ENCODE measurements around the gene TMEM150A. TPM values are rescaled to one million over a fixed set of nuclear protein-coding genes. Genes with fewer than 3 reads are reported as not detected.
"Not testable (repeated sequence)": the region's sequence is repeated elsewhere in the genome, so short reads cannot be mapped to it uniquely, and the experiment has no call there.

TMEM150A gene
- total RNA-seq, 8 experiments from 2014 or later: 3.6 to 19.8 (median 8.3) TPM

- WGBS, 10 experiments: 83 to 100% (median 100%) methylated on average over 1 to 8 of the region's 8 CpGs; no CpG with 5 or more reads in 1 of the 10 experiments
- Histone ChIP-seq H3K4me3 (no peak overlapping the region), H3K27ac (no peak overlapping the region), H3K4me1 (replicated peaks in 1 of 2) (no peaks in the 10 kb centered on the region)
- no peak for ATAC-seq (replicated peaks in 6 of 8)
- in situ Hi-C loops (cut with MboI; ENCODE audit: low pct_unique_long_range_greater_than_20kb in 2 of 9, low sequenced_read_pairs in 9 of 9, unreplicated experiment in 9 of 9): loop anchor here in 1 of 9 experiments (25.0 kb wide), 1 partner anchor 177 kb away; no protein-coding TSS in a partner anchor
These were observed 32.5 kb upstream of the TMEM150A start for GRCh38 chr2:85635011-85635410.

- Histone ChIP-seq H3K4me3 (no peak overlapping the region), H3K4me1 (replicated peaks in 1 of 2) (no peaks in the 10 kb centered on the region), H3K27ac (no peak overlapping the region)
- WGBS, 10 experiments: 66 to 100% (median 100%) methylated on average over 1 to 2 of the region's 3 CpGs; no CpG with 5 or more reads in 4 of the 10 experiments
- ATAC-seq (replicated peaks in 6 of 8): no peak
- in situ Hi-C loops (cut with MboI; ENCODE audit: low pct_unique_long_range_greater_than_20kb in 2 of 9, low sequenced_read_pairs in 9 of 9, unreplicated experiment in 9 of 9): loop anchor here in 1 of 9 experiments (25.0 kb wide), 1 partner anchor 181 kb away; no protein-coding TSS in a partner anchor
These were observed 28.8 kb upstream of the TMEM150A start for GRCh38 chr2:85631316-85631715.

DNA sequence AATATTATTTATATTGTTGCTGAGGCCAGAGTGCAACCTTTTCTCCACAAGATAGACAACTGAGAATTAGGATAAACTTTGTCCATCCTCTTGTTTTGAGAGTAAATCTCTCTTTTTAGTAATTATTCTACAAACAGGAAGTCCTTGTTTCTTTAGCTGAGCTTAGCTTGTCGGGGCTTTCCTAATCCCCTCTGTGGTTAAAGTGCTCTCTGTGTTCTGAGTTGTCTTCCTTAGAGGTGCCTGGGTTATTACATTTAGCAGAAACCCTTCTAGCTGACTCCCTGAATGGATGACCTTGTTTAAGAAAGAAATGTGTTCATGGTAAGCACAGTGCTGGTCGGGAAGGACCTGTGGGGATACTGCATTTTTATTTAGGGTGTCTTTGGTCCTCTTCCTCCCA is 26.2 kb upstream of the TMEM150A start:
- H3K4me3 ChIP-seq: no peak overlapping the region
- no peak for ATAC-seq (replicated peaks in 6 of 8)
- 83 to 100% (median 100%) methylated on average over 1 to 2 of the region's 2 CpGs; no CpG with 5 or more reads in 2 of the 10 experiments for WGBS, 10 experiments
- no peaks in the 10 kb centered on the region for H3K4me1 ChIP-seq (replicated peaks in 1 of 2)
- in situ Hi-C loops (cut with MboI; ENCODE audit: low pct_unique_long_range_greater_than_20kb in 2 of 9, low sequenced_read_pairs in 9 of 9, unreplicated experiment in 9 of 9): loop anchor here in 1 of 9 experiments (25.0 kb wide), 1 partner anchor 184 kb away; no protein-coding TSS in a partner anchor
- H3K27ac ChIP-seq: no peak overlapping the region

GRCh38 chr2:85623991-85624390 is 21.5 kb upstream of the TMEM150A start:
- Histone ChIP-seq H3K27ac (no peak overlapping the region), H3K4me1 (replicated peaks in 1 of 2) (no peaks in the 10 kb centered on the region), H3K4me3 (no peak overlapping the region)
- in situ Hi-C loops (cut with MboI; ENCODE audit: low pct_unique_long_range_greater_than_20kb in 2 of 9, low sequenced_read_pairs in 9 of 9, unreplicated experiment in 9 of 9): no loop called here
- 80 to 100% (median 100%) methylated on average over 1 to 3 of the region's 5 CpGs; no CpG with 5 or more reads in 2 of the 10 experiments for WGBS, 10 experiments
- ATAC-seq (replicated peaks in 6 of 8): no peak

GRCh38 chr2:85621338-85621737 is 18.8 kb upstream of the TMEM150A start:
- WGBS, 10 experiments: 83 to 100% (median 100%) methylated on average over 1 of the region's 1 CpG; no CpG with 5 or more reads in 4 of the 10 experiments
- ATAC-seq (replicated peaks in 6 of 8): no peak

GRCh38 chr2:85619617-85620016 is 17.1 kb upstream of the TMEM150A start:
- in situ Hi-C loops (cut with MboI; ENCODE audit: low pct_unique_long_range_greater_than_20kb in 2 of 9, low sequenced_read_pairs in 9 of 9, unreplicated experiment in 9 of 9): no loop called here
- WGBS, 10 experiments: 0 to 100% (median 98%) methylated on average over 1 to 5 of the region's 6 CpGs; no CpG with 5 or more reads in 2 of the 10 experiments
- no peak overlapping the region for H3K27ac ChIP-seq
- H3K4me1 ChIP-seq (replicated peaks in 1 of 2): peaks cover 9 to 13% of the 10 kb centered on the region in 2 donors
- H3K4me3 ChIP-seq: no peak overlapping the region
- peak in 2 of 8 experiments; percentile 3 to 7 for ATAC-seq (replicated peaks in 6 of 8)

More at GRCh38 chr2:85621338-85621737, 18.8 kb upstream of the TMEM150A start:
- Histone ChIP-seq H3K27ac (no peak overlapping the region), H3K4me3 (no peak overlapping the region), H3K4me1 (replicated peaks in 1 of 2) (peaks cover 8 to 9% of the 10 kb centered on the region in 2 donors)
- in situ Hi-C loops (cut with MboI; ENCODE audit: low pct_unique_long_range_greater_than_20kb in 2 of 9, low sequenced_read_pairs in 9 of 9, unreplicated experiment in 9 of 9): no loop called here

- 87 to 100% (median 98%) methylated on average over 1 to 4 of the region's 5 CpGs for WGBS, 10 experiments
- H3K4me1 ChIP-seq (replicated peaks in 1 of 2): peaks cover 9 to 14% of the 10 kb centered on the region in 2 donors
- H3K27ac ChIP-seq; H3K4me3 ChIP-seq; ATAC-seq (replicated peaks in 6 of 8); in situ Hi-C loops (cut with MboI; ENCODE audit: low pct_unique_long_range_greater_than_20kb in 2 of 9, low sequenced_read_pairs in 9 of 9, unreplicated experiment in 9 of 9): not testable (repeated sequence)
These were observed 15.2 kb upstream of the TMEM150A start for GRCh38 chr2:85617723-85618122.

DNA sequence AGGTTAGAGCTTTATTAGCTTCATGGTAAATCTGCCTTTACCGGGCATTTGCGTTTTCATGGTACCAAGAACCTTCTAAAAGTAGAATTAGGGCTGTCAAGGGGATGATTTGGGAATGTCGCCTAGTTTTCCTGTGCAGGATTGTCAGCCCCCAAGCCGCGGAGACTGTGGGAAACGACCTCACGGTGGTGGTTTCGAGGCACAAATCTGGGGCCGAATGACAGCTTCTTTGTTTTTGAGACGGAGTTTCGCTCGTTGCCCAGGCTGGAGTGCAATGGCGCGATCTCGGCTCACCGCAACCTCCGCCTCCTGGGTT is 12.9 kb upstream of the TMEM150A start:
- Histone ChIP-seq H3K4me1 (replicated peaks in 1 of 2) (peaks cover 15 to 23% of the 10 kb centered on the region in 2 donors), H3K27ac (peak overlapping the region in 1 of 2 donors; percentile 80), H3K4me3 (peak overlapping the region in 4 of 5 donors; percentile 75 to 100 (median 92))
- in situ Hi-C loops (cut with MboI; ENCODE audit: low pct_unique_long_range_greater_than_20kb in 2 of 9, low sequenced_read_pairs in 9 of 9, unreplicated experiment in 9 of 9): no loop called here
- no peak for ATAC-seq (replicated peaks in 6 of 8)
- 88 to 100% (median 100%) methylated on average over 1 to 5 of the region's 17 CpGs; no CpG with 5 or more reads in 5 of the 10 experiments for WGBS, 10 experiments

GRCh38 chr2:85614757-85615156 is 12.3 kb upstream of the TMEM150A start:
- WGBS, 10 experiments: 90 to 100% (median 97%) methylated on average over 2 to 5 of the region's 7 CpGs; no CpG with 5 or more reads in 6 of the 10 experiments
- H3K27ac ChIP-seq; in situ Hi-C loops (cut with MboI; ENCODE audit: low pct_unique_long_range_greater_than_20kb in 2 of 9, low sequenced_read_pairs in 9 of 9, unreplicated experiment in 9 of 9); H3K4me3 ChIP-seq; ATAC-seq (replicated peaks in 6 of 8): not testable (repeated sequence)
- H3K4me1 ChIP-seq (replicated peaks in 1 of 2): peaks cover 15 to 24% of the 10 kb centered on the region in 2 donors

DNA sequence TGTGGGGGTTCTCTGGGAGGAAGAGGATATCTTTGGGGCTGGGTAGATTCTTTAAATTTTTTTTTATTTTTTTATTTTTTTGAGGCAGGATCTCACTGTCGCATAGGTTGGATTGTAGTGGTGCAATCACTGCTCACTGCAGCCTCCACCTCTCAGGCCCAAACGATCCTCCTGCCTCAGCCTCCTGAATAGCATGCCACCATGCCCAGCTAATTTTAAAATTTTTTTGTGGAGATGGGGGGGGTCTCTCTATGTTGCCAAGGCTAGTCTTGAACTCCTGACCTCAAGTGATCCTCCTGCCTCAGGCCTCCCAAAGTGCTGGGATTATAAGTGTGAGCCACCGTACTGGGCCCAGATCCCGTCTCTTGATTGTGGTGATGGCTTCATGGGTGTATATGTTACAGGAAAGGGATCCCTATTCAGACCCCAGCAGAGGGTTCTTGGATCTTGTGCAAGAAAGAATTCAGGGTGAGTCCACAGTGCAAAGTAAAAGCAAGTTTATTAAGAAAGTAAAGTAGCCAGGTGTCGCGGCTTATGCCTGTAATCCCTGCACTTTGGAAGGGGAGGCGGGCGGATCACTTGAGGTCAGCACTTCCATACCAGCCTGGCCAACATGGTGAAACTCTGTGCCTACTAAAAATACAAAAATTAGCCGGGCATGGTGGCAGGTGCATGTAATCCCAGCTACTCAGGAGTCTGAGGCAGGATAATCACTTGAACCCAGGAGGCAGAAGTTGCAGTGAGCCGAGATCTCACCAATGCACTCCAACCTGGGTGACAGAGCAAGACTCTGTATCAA is 11.4 kb upstream of the TMEM150A start:
- Histone ChIP-seq H3K4me3 (no peak overlapping the region), H3K4me1 (replicated peaks in 1 of 2) (peaks cover 15 to 24% of the 10 kb centered on the region in 2 donors), H3K27ac (no peak overlapping the region)
- in situ Hi-C loops (cut with MboI; ENCODE audit: low pct_unique_long_range_greater_than_20kb in 2 of 9, low sequenced_read_pairs in 9 of 9, unreplicated experiment in 9 of 9): no loop called here
- 80 to 100% (median 98%) methylated on average over 1 to 9 of the region's 10 CpGs; no CpG with 5 or more reads in 2 of the 10 experiments for WGBS, 10 experiments
- ATAC-seq (replicated peaks in 6 of 8): no peak

GRCh38 chr2:85611705-85612587 is 9.4 kb upstream of the TMEM150A start, which contains the start of gene C2orf68:
TSS of gene C2orf68 (minus strand) at chr2:85612066. CDS start at chr2:85611984, 82 bp downstream.
- Histone ChIP-seq H3K4me3 (peak within 1 kb of the TSS; percentile 82 to 98 (median 84)), H3K27ac (peak within 1 kb of the TSS; percentile 67 to 87), H3K4me1 (replicated peaks in 1 of 2) (peaks cover 8 to 18% of the 10 kb centered on the region in 2 donors)
- in situ Hi-C loops (cut with MboI; ENCODE audit: low pct_unique_long_range_greater_than_20kb in 2 of 9, low sequenced_read_pairs in 9 of 9, unreplicated experiment in 9 of 9): no loop called here
- 0 to 52% (median 13%) methylated on average over 1 to 33 of the region's 73 CpGs for WGBS, 10 experiments
- ATAC-seq (replicated peaks in 6 of 8): peak; percentile 73 to 85 (median 82)

DNA sequence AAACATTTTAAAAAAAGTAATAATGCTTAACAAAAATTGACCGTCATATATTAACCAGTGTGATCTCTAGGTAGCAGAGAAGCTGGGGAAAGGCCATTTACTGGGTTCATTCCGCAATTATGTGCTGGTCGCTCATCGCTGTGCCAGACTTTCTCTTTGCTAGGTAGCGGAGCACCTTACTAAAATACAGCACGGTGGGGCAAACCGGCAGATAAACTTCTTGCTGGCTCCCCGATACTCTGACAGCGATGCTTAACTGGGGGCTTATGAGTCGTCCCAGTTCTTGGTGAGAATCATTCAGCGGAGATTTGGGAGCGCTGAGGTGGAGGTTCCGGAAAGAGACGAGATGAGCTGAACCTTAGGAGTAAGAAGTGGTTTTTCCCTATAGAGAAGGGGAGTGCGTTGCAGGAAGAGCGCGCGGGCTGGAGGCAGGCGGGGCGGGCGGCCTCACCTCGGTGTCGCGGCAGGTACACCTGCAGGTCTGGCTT is 8.8 kb upstream of the TMEM150A start:
- 0 to 33% (median 10%) methylated on average over 1 to 23 of the region's 24 CpGs; no CpG with 5 or more reads in 2 of the 10 experiments for WGBS, 10 experiments
- H3K4me3 ChIP-seq: peak overlapping the region; percentile 82 to 98 (median 84)
- H3K27ac ChIP-seq: peak overlapping the region; percentile 67 to 87
- in situ Hi-C loops (cut with MboI; ENCODE audit: low pct_unique_long_range_greater_than_20kb in 2 of 9, low sequenced_read_pairs in 9 of 9, unreplicated experiment in 9 of 9): no loop called here
- H3K4me1 ChIP-seq (replicated peaks in 1 of 2): peaks cover 6 to 23% of the 10 kb centered on the region in 2 donors
- peak in 3 of 8 experiments; percentile 4 to 9 (median 5) for ATAC-seq (replicated peaks in 6 of 8)

Data from motor neuron (in vitro differentiated cells).